22Rv1 (cell line): ENCODE data around the gene TMEM167A.

ENCODE experiments used
- ZFX ChIP-seq: fragments of 450-650 bp; IDR thresholded peaks from 2 replicates; pipeline ENCODE4 v1.6.1; 2017; ENCODE audit warnings: antibody characterized with exemption, borderline replicate concordance
- TF ChIP-seq, protein P1 (sequence below): fragments of 450-650 bp; IDR thresholded peaks from 2 replicates; pipeline ENCODE4 v1.5.1; 2017; ENCODE audit warnings: mild to moderate bottlenecking

- TF ChIP-seq, protein P1, sequence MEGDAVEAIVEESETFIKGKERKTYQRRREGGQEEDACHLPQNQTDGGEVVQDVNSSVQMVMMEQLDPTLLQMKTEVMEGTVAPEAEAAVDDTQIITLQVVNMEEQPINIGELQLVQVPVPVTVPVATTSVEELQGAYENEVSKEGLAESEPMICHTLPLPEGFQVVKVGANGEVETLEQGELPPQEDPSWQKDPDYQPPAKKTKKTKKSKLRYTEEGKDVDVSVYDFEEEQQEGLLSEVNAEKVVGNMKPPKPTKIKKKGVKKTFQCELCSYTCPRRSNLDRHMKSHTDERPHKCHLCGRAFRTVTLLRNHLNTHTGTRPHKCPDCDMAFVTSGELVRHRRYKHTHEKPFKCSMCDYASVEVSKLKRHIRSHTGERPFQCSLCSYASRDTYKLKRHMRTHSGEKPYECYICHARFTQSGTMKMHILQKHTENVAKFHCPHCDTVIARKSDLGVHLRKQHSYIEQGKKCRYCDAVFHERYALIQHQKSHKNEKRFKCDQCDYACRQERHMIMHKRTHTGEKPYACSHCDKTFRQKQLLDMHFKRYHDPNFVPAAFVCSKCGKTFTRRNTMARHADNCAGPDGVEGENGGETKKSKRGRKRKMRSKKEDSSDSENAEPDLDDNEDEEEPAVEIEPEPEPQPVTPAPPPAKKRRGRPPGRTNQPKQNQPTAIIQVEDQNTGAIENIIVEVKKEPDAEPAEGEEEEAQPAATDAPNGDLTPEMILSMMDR: no peak
- no peak for TF ChIP-seq ZFX
Observed at GRCh38 chr5:83038924-83039323, 38.3 kb downstream of the TMEM167A start.
